CD14-positive monocyte (primary cell): ENCODE data around the gene CCNDBP1. TPM values are rescaled to one million over a fixed set of nuclear protein-coding genes. Genes with fewer than 3 reads are reported as not detected.

Experiments used
- DNase-seq, 3 donors: peaks; one replicate each; pipeline ENCODE4 v3.0.0-alpha.2; 2011 to 2022
- H2AFZ ChIP-seq: 2 replicates; pipeline ENCODE4 v1.6.0; 2012; ENCODE audit warnings: mild to moderate bottlenecking, low read depth, low read length, inconsistent platforms; ENCODE audit not compliant: insufficient read depth, poor library complexity, severe bottlenecking
- H3K27ac ChIP-seq, 2 donors: 1 replicate in 1 of 2; 2 replicates in 1 of 2; pipeline ENCODE4 v1.5.1; 2012 to 2013; ENCODE audit warnings: low read length in 2 of 2, control low read depth in 1 of 2, inconsistent platforms in 1 of 2, low read depth in 1 of 2, mild to moderate bottlenecking in 1 of 2
- H3K27me3 ChIP-seq, 2 donors: one replicate each; pipeline versions ENCODE4 v1.6.0 to v1.6.1; 2011 to 2013; ENCODE audit warnings: low read length in 2 of 2; ENCODE audit not compliant: control insufficient read depth in 2 of 2, insufficient read depth in 2 of 2
- H3K36me3 ChIP-seq, 2 donors: replicated peaks in 1 of 2; 1 replicate in 1 of 2; 2 replicates in 1 of 2; pipeline versions ENCODE4 v1.5.1 to v1.6.1; 2012 to 2013; ENCODE audit warnings: low read length in 2 of 2, control low read depth in 1 of 2, inconsistent platforms in 1 of 2, mild to moderate bottlenecking in 1 of 2; ENCODE audit not compliant: insufficient read depth in 2 of 2, control insufficient read depth in 1 of 2
- H3K4me1 ChIP-seq, 2 donors: 1 replicate in 1 of 2; 2 replicates in 1 of 2; pipeline versions ENCODE4 v1.5.1 to v1.6.1; 2012 to 2013; ENCODE audit warnings: low read length in 2 of 2, control low read depth in 1 of 2, inconsistent platforms in 1 of 2, mild to moderate bottlenecking in 1 of 2, moderate library complexity in 1 of 2; ENCODE audit not compliant: insufficient read depth in 2 of 2, control insufficient read depth in 1 of 2
- H3K4me2 ChIP-seq: replicated peaks from 2 replicates; pipeline ENCODE3; 2012; ENCODE audit warnings: low read length, moderate library complexity, mild to moderate bottlenecking; ENCODE audit not compliant: poor library complexity, severe bottlenecking; ENCODE audit errors: extremely low read depth
- H3K4me3 ChIP-seq, 3 experiments: fragments of 200-600 bp in 1 of 3; sonication (generic) in 1 of 3; replicated peaks in 1 of 3; 1 replicate in 2 of 3; 2 replicates in 1 of 3; pipeline ENCODE4 v1.5.1; 2011 to 2013; ENCODE audit warnings: low read length in 3 of 3, mild to moderate bottlenecking in 3 of 3, control low read depth in 2 of 3, low read depth in 2 of 3, inconsistent platforms in 1 of 3, moderate library complexity in 1 of 3
- H3K79me2 ChIP-seq: 2 replicates; pipeline ENCODE4 v1.6.0; 2012; ENCODE audit warnings: mild to moderate bottlenecking, control low read depth, inconsistent platforms, low read length, moderate library complexity; ENCODE audit not compliant: insufficient read depth
- H3K9ac ChIP-seq: 2 replicates; pipeline ENCODE4 v1.6.0; 2017; ENCODE audit warnings: low read length, mild to moderate bottlenecking; ENCODE audit not compliant: insufficient read depth, poor library complexity, severe bottlenecking
- H3K9me3 ChIP-seq, 2 donors: replicated peaks in 1 of 2; 1 replicate in 1 of 2; 2 replicates in 1 of 2; pipeline versions ENCODE4 v1.5.1 to v1.6.1; 2012 to 2013; ENCODE audit warnings: low read length in 2 of 2, control low read depth in 1 of 2; ENCODE audit not compliant: control insufficient read depth in 1 of 2, insufficient read depth in 1 of 2
- H4K20me1 ChIP-seq: 2 replicates; pipeline ENCODE4 v1.6.0; 2012; ENCODE audit warnings: mild to moderate bottlenecking, low read length, control low read depth, moderate library complexity; ENCODE audit not compliant: insufficient read depth
- H3K27ac Mint-ChIP-seq, 7 donors: one replicate each; pipeline ENCODE4 v1.8.0; 2020; ENCODE audit warnings: mild to moderate bottlenecking in 7 of 7, mixed read lengths in 7 of 7, moderate library complexity in 6 of 7, inconsistent platforms in 2 of 7
- H3K27me3 Mint-ChIP-seq, 3 donors: one replicate each; pipeline ENCODE4 v1.8.0; 2021 to 2022; ENCODE audit warnings: low read depth in 3 of 3, mild to moderate bottlenecking in 3 of 3, mixed read lengths in 3 of 3, moderate library complexity in 3 of 3, inconsistent platforms in 1 of 3
- H3K36me3 Mint-ChIP-seq, 2 donors: one replicate each; pipeline ENCODE4 v1.8.0; 2020; ENCODE audit warnings: mixed read lengths in 2 of 2, inconsistent platforms in 1 of 2, mild to moderate bottlenecking in 1 of 2
- H3K4me1 Mint-ChIP-seq: one replicate; pipeline ENCODE4 v1.8.0; 2020; ENCODE audit warnings: mild to moderate bottlenecking, mixed read lengths
- H3K4me3 Mint-ChIP-seq, 2 donors: one replicate each; pipeline ENCODE4 v1.8.0; 2020; ENCODE audit warnings: mild to moderate bottlenecking in 2 of 2, mixed read lengths in 2 of 2, moderate library complexity in 1 of 2
- H3K9me3 Mint-ChIP-seq, 7 donors: one replicate each; pipeline ENCODE4 v1.8.0; 2020 to 2022; ENCODE audit warnings: mixed read lengths in 7 of 7, mild to moderate bottlenecking in 6 of 7, moderate library complexity in 6 of 7, inconsistent platforms in 2 of 7
- WGBS: methylation state at CpG from one replicate; pipeline ENCODE4 v1.1.5; 2013; ENCODE audit warnings: missing lambda C conversion rate; ENCODE audit not compliant: insufficient coverage; 5-methylcytosine and 5-hydroxymethylcytosine counted together
- intact Hi-C, 2 donors: fragments of 100-400 bp; cut with micrococcal nuclease; formaldehyde crosslinking; loops; one replicate each; pipeline versions ENCODE4 v1.15.0 to v1.15.1; 2023
- polyA plus RNA-seq, 3 donors: library from polyadenylated mRNA; depleted of rRNA in 1 of 3; unstranded in 2 of 3; stranded (reverse) in 1 of 3; fragments of 300-500 nt in 2 of 3; fragments of >200 nt in 1 of 3; fragmentation: Illumina TruSeq in 2 of 3; gene quantifications; 1 replicate in 2 of 3; 2 replicates in 1 of 3; pipeline ENCODE4 v1.2.3, GENCODE V29; 2012 to 2021
- TF ChIP-seq, protein P1 (sequence below): fragments of 200-600 bp; IDR thresholded peaks from one replicate; pipeline ENCODE4 v1.8.0; 2022; ENCODE audit warnings: antibody characterized with exemption, mild to moderate bottlenecking

The CCNDBP1 gene
- polyA plus RNA-seq, 3 donors, result 79.2 to 205 (median 196) TPM

DNA sequence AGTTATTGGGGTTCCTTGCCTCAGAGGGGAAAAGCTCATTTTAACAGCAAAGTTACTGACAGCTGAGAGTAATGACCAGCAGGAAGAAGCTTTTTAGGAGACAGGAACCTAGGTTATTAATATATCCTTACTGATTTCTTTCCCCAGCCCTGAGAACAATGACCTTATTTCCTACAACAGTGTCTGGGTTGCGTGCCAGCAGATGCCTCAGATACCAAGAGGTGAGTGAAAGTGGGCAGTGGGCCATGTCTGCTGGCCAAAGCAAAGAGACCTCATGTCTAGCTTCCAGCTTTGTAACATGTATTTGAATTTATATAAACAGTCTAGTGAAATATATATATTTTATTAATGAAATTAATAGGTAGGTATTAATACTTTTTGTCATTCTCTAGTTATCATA, 5.0 kb downstream of the CCNDBP1 start:
- Histone ChIP-seq H3K79me2 (peaks cover 33% of the 10 kb centered on the region), H3K27ac (no peak overlapping the region), H3K4me2 (no peak overlapping the region), H3K4me3 (no peak overlapping the region), H3K9me3 (no peaks in the 10 kb centered on the region), H3K27me3 (no peaks in the 10 kb centered on the region), H4K20me1 (peaks cover 31% of the 10 kb centered on the region), H3K4me1 (peaks cover 8 to 16% of the 10 kb centered on the region in 2 donors), H3K9ac (no peak overlapping the region), H2AFZ (no peak overlapping the region), H3K36me3 (peaks cover 66 to 70% of the 10 kb centered on the region in 2 donors)
- Mint-ChIP-seq H3K27me3 (no peaks in the 10 kb centered on the region), H3K9me3 (no peaks in the 10 kb centered on the region), H3K36me3 (peaks cover 54 to 68% of the 10 kb centered on the region in 2 donors), H3K27ac (no peak overlapping the region), H3K4me3 (no peak overlapping the region), H3K4me1 (peaks cover 17% of the 10 kb centered on the region)
- TF ChIP-seq, protein P1, sequence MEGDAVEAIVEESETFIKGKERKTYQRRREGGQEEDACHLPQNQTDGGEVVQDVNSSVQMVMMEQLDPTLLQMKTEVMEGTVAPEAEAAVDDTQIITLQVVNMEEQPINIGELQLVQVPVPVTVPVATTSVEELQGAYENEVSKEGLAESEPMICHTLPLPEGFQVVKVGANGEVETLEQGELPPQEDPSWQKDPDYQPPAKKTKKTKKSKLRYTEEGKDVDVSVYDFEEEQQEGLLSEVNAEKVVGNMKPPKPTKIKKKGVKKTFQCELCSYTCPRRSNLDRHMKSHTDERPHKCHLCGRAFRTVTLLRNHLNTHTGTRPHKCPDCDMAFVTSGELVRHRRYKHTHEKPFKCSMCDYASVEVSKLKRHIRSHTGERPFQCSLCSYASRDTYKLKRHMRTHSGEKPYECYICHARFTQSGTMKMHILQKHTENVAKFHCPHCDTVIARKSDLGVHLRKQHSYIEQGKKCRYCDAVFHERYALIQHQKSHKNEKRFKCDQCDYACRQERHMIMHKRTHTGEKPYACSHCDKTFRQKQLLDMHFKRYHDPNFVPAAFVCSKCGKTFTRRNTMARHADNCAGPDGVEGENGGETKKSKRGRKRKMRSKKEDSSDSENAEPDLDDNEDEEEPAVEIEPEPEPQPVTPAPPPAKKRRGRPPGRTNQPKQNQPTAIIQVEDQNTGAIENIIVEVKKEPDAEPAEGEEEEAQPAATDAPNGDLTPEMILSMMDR, result no peak
- no CpG with 5 or more reads among the region's 1 CpG for WGBS
- intact Hi-C loops, result no loop called here
- no peak for DNase-seq

DNA sequence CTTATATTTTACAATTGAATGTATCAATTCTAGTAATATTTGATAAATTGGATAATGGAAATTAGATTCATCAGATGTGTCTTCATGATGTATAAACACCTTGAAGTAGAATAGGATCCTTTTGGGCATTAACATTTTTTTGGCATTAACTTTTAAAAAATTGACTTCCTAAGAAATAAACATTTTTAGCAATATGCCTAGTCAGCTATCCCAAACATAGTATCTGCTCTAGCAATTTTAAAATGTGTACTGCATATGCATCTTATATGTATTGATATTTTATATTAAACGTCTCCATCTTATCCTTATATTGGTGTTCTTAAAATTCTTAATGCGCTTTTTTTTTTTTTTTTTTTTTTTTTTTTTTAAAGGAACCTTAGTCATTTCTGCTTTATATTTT, 8.5 kb downstream of the CCNDBP1 start:
- H3K4me1 ChIP-seq, result no peaks in the 10 kb centered on the region
- H3K36me3 ChIP-seq, result peaks cover 81 to 90% of the 10 kb centered on the region in 2 donors
- Mint-ChIP-seq H3K27ac (no peak overlapping the region), H3K4me3 (no peak overlapping the region), H3K27me3 (no peaks in the 10 kb centered on the region), H3K4me1 (peaks cover 2% of the 10 kb centered on the region), H3K9me3 (peaks cover 0 to 8% (median 3%) of the 10 kb centered on the region in 7 donors), H3K36me3 (peaks cover 79 to 93% of the 10 kb centered on the region in 2 donors)
- H3K4me3 ChIP-seq, result no peak overlapping the region
- no peak for DNase-seq
- no peak overlapping the region for H3K9ac ChIP-seq
- H3K79me2 ChIP-seq, result no peaks in the 10 kb centered on the region
- peaks cover 16% of the 10 kb centered on the region for H4K20me1 ChIP-seq
- no peak overlapping the region for H3K27ac ChIP-seq
- H3K4me2 ChIP-seq, result no peak overlapping the region
- intact Hi-C loops, result no loop called here
- no CpG with 5 or more reads among the region's 2 CpGs for WGBS
- TF ChIP-seq, protein P1, result no peak
- no peaks in the 10 kb centered on the region for H3K27me3 ChIP-seq
- H2AFZ ChIP-seq, result no peak overlapping the region
- H3K9me3 ChIP-seq, result no peaks in the 10 kb centered on the region
